ENCODE results near the gene FGD3. TPM values are rescaled to one million over a fixed set of nuclear protein-coding genes. Genes with fewer than 3 reads are reported as not detected.
"Not testable (repeated sequence)": the region's sequence is repeated elsewhere in the genome, so short reads cannot be mapped to it uniquely, and the experiment has no call there.

FGD3 gene
- total and polyA plus RNA-seq, 4 donors, result 5.8 to 17.2 (median 10.8) TPM

GRCh38 chr9:92986176-92987119 lies 39.1 kb downstream of the FGD3 start:
- no peak overlapping the region for H3K27ac ChIP-seq (ENCODE audit: low read depth, low read length)
- peak in 2 of 6 donors; percentile 23 to 55 for DNase-seq (ENCODE audit: low read depth in 4 of 6, low spot score in 6 of 6)
- WGBS (ENCODE audit: insufficient coverage), result 34% methylated on average over 4 of the region's 6 CpGs

GRCh38 chr9:92988215-92988768 lies 41.0 kb downstream of the FGD3 start:
- no peak overlapping the region for H3K27ac ChIP-seq (ENCODE audit: low read depth, low read length)
- H3K4me1 ChIP-seq (ENCODE audit: control insufficient read depth, insufficient read depth, low read length), result no peaks in the 10 kb centered on the region
- H3K27me3 ChIP-seq (ENCODE audit: control insufficient read depth, insufficient read depth, low read length), result no peaks in the 10 kb centered on the region
- DNase-seq (ENCODE audit: low read depth in 4 of 6, low spot score in 6 of 6), result no peak
- H3K4me3 ChIP-seq (ENCODE audit: low read depth, low read length), result no peak overlapping the region
- no peaks in the 10 kb centered on the region for H3K36me3 ChIP-seq (ENCODE audit: control insufficient read depth, insufficient read depth, low read length)
- H3K9me3 ChIP-seq (ENCODE audit: control insufficient read depth, insufficient read depth, low read length), result peaks cover 6% of the 10 kb centered on the region
- 100% methylated on average over 1 of the region's 1 CpG for WGBS (ENCODE audit: insufficient coverage)

More at GRCh38 chr9:92986176-92987119, 39.1 kb downstream of the FGD3 start:
- Histone ChIP-seq H3K4me3 (ENCODE audit: low read depth, low read length) (no peak overlapping the region), H3K36me3 (ENCODE audit: control insufficient read depth, insufficient read depth, low read length) (no peaks in the 10 kb centered on the region), H3K4me1 (ENCODE audit: control insufficient read depth, insufficient read depth, low read length) (no peaks in the 10 kb centered on the region), H3K27me3 (ENCODE audit: control insufficient read depth, insufficient read depth, low read length) (no peaks in the 10 kb centered on the region), H3K9me3 (ENCODE audit: control insufficient read depth, insufficient read depth, low read length) (peaks cover 6% of the 10 kb centered on the region)

GRCh38 chr9:92989561-92989960 lies 42.2 kb downstream of the FGD3 start:
- H3K36me3 ChIP-seq (ENCODE audit: control insufficient read depth, insufficient read depth, low read length), result no peaks in the 10 kb centered on the region
- H3K27ac ChIP-seq (ENCODE audit: low read depth, low read length), result no peak overlapping the region
- H3K4me1 ChIP-seq (ENCODE audit: control insufficient read depth, insufficient read depth, low read length), result no peaks in the 10 kb centered on the region
- H3K27me3 ChIP-seq (ENCODE audit: control insufficient read depth, insufficient read depth, low read length), result no peaks in the 10 kb centered on the region
- no peak for DNase-seq (ENCODE audit: low read depth in 4 of 6, low spot score in 6 of 6)
- no peaks in the 10 kb centered on the region for H3K9me3 ChIP-seq (ENCODE audit: control insufficient read depth, insufficient read depth, low read length)
- H3K4me3 ChIP-seq (ENCODE audit: low read depth, low read length), result no peak overlapping the region
- 36% methylated on average over 2 of the region's 3 CpGs for WGBS (ENCODE audit: insufficient coverage)

DNA sequence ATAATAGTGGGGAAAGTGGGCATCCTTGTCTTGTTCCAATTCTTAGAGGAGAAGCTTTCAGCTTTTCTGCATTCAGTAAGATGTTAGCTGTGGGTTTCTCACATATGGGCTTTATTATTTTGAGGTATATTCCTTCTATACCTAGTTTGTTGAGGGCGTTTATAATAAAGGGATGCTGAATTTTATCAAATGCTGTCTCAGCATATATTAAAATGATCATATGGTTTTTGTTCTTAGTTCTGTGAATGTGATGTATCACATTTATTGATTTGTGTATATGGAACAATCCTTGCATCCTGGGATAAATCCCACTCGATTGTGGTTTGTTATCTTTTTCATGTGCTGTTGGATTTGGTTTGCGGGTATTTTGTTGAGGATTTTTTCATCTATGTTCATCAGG lies 43.1 kb downstream of the FGD3 start:
- H3K4me1 ChIP-seq (ENCODE audit: control insufficient read depth, insufficient read depth, low read length), result no peaks in the 10 kb centered on the region
- H3K36me3 ChIP-seq (ENCODE audit: control insufficient read depth, insufficient read depth, low read length), result no peaks in the 10 kb centered on the region
- H3K4me3 ChIP-seq (ENCODE audit: low read depth, low read length), result no peak overlapping the region
- H3K9me3 ChIP-seq (ENCODE audit: control insufficient read depth, insufficient read depth, low read length), result no peaks in the 10 kb centered on the region
- no peak overlapping the region for H3K27ac ChIP-seq (ENCODE audit: low read depth, low read length)
- H3K27me3 ChIP-seq (ENCODE audit: control insufficient read depth, insufficient read depth, low read length), result no peaks in the 10 kb centered on the region
- DNase-seq (ENCODE audit: low read depth in 4 of 6, low spot score in 6 of 6), result no peak
- 100% methylated on average over 2 of the region's 3 CpGs for WGBS (ENCODE audit: insufficient coverage)

DNA sequence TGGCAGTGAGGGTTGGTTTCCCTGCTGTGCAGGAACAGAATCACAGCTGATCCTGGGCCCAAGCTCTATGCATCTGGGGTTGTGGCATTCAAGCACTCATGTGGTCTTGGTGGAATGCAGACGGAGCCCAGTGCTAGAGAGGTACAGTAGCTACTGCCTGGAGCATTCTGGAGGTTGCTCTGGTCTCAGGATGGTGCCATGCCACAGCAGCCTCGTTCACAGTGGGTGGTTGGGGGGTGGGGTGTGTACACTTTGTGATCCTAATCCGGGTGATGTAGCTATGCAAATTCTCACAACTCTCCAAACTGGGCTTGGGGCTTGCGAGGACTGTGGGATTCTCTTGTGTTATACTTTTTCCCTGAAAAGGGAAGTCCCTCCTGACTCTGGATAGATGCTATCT lies 45.2 kb downstream of the FGD3 start:
- WGBS (ENCODE audit: insufficient coverage), result 67% methylated on average over 1 of the region's 4 CpGs
- Histone ChIP-seq H3K4me3 (ENCODE audit: low read depth, low read length) (no peak overlapping the region), H3K9me3 (ENCODE audit: control insufficient read depth, insufficient read depth, low read length) (no peaks in the 10 kb centered on the region), H3K27me3 (ENCODE audit: control insufficient read depth, insufficient read depth, low read length) (no peaks in the 10 kb centered on the region), H3K36me3 (ENCODE audit: control insufficient read depth, insufficient read depth, low read length) (no peaks in the 10 kb centered on the region), H3K27ac (ENCODE audit: low read depth, low read length) (no peak overlapping the region), H3K4me1 (ENCODE audit: control insufficient read depth, insufficient read depth, low read length) (no peaks in the 10 kb centered on the region)
- no peak for DNase-seq (ENCODE audit: low read depth in 4 of 6, low spot score in 6 of 6)

GRCh38 chr9:92998871-92999270 lies 51.5 kb downstream of the FGD3 start:
- H3K9me3 ChIP-seq (ENCODE audit: control insufficient read depth, insufficient read depth, low read length); H3K4me3 ChIP-seq (ENCODE audit: low read depth, low read length); H3K27me3 ChIP-seq (ENCODE audit: control insufficient read depth, insufficient read depth, low read length); H3K27ac ChIP-seq (ENCODE audit: low read depth, low read length); H3K4me1 ChIP-seq (ENCODE audit: control insufficient read depth, insufficient read depth, low read length); DNase-seq (ENCODE audit: low read depth in 4 of 6, low spot score in 6 of 6); H3K36me3 ChIP-seq (ENCODE audit: control insufficient read depth, insufficient read depth, low read length): not testable (repeated sequence)
- 92% methylated on average over 9 of the region's 10 CpGs for WGBS (ENCODE audit: insufficient coverage)

GRCh38 chr9:93001031-93001430 lies 53.7 kb downstream of the FGD3 start:
- no peaks in the 10 kb centered on the region for H3K9me3 ChIP-seq (ENCODE audit: control insufficient read depth, insufficient read depth, low read length)
- WGBS (ENCODE audit: insufficient coverage), result no CpG with 5 or more reads among the region's 2 CpGs
- H3K27ac ChIP-seq (ENCODE audit: low read depth, low read length), result no peak overlapping the region
- H3K4me1 ChIP-seq (ENCODE audit: control insufficient read depth, insufficient read depth, low read length), result peaks cover 4% of the 10 kb centered on the region
- peaks cover 15% of the 10 kb centered on the region for H3K36me3 ChIP-seq (ENCODE audit: control insufficient read depth, insufficient read depth, low read length)
- no peaks in the 10 kb centered on the region for H3K27me3 ChIP-seq (ENCODE audit: control insufficient read depth, insufficient read depth, low read length)
- DNase-seq (ENCODE audit: low read depth in 4 of 6, low spot score in 6 of 6), result no peak
- H3K4me3 ChIP-seq (ENCODE audit: low read depth, low read length), result no peak overlapping the region

DNA sequence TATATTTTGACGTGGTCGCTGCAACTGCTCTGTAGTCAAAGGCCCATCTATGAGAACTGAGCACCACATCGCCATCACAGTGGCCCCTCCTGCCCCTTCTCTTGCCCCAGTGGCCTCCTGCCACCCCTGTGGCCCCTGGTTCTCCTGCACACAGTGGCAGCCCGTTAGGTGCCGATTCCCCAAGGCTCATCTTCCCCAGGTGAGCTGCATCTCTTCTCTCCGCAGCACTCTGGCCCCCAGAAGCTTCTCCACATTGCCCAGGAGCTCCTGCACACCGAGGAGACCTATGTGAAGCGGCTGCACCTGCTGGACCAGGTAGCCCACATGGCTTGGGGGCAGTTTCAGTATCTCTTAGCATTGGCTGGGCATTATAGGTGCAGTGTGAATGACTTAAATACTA lies 55.4 kb downstream of the FGD3 start:
- Histone ChIP-seq H3K36me3 (ENCODE audit: control insufficient read depth, insufficient read depth, low read length) (peaks cover 20% of the 10 kb centered on the region), H3K27me3 (ENCODE audit: control insufficient read depth, insufficient read depth, low read length) (no peaks in the 10 kb centered on the region), H3K9me3 (ENCODE audit: control insufficient read depth, insufficient read depth, low read length) (no peaks in the 10 kb centered on the region), H3K4me3 (ENCODE audit: low read depth, low read length) (no peak overlapping the region), H3K4me1 (ENCODE audit: control insufficient read depth, insufficient read depth, low read length) (peaks cover 4% of the 10 kb centered on the region), H3K27ac (ENCODE audit: low read depth, low read length) (no peak overlapping the region)
- no peak for DNase-seq (ENCODE audit: low read depth in 4 of 6, low spot score in 6 of 6)
- WGBS (ENCODE audit: insufficient coverage), result 99% methylated on average over 6 of the region's 8 CpGs

DNA sequence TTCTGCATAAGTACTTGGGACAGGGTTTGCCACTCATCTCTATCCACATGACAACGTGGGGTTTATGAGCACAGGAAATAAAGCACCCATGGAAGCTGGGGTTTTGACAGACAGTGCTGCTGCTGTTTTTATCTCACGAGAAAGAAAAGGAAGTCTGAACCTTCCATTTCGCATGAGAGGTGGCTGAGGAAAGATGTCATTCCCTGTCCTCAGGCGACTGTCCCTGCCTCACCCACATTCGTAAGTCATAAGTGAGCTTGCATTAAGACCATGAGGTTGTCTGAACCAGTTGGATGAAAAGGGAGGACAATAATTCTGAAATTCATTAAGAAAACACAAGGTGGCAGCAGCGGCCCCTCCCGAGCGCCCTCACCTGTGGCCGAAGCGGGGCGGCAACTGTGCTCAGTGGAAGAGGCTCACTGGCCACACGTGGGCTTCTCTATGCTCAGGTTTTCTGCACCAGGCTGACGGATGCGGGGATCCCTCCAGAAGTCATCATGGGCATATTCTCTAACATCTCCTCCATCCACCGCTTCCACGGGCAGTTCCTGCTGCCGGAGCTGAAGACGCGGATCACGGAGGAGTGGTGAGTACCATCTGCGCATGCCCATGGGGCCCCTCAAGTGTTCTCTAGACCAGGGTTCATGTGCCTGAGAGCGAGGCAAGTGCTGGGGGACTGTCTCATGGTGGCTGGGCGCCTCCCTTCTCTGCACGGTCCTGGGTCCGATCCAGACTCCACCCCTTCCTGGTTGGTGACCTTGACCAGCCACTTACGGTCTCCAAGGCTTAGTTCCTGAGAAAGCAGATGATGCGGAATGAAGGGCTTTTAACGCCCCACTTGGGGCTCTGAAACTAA lies 56.5 kb downstream of the FGD3 start:
- H3K27ac ChIP-seq (ENCODE audit: low read depth, low read length), result no peak overlapping the region
- no peaks in the 10 kb centered on the region for H3K27me3 ChIP-seq (ENCODE audit: control insufficient read depth, insufficient read depth, low read length)
- H3K9me3 ChIP-seq (ENCODE audit: control insufficient read depth, insufficient read depth, low read length), result no peaks in the 10 kb centered on the region
- peaks cover 4% of the 10 kb centered on the region for H3K4me1 ChIP-seq (ENCODE audit: control insufficient read depth, insufficient read depth, low read length)
- H3K4me3 ChIP-seq (ENCODE audit: low read depth, low read length), result no peak overlapping the region
- peaks cover 21% of the 10 kb centered on the region for H3K36me3 ChIP-seq (ENCODE audit: control insufficient read depth, insufficient read depth, low read length)
- 59% methylated on average over 24 of the region's 28 CpGs for WGBS (ENCODE audit: insufficient coverage)
- peak in 2 of 6 donors; percentile 27 to 59 for DNase-seq (ENCODE audit: low read depth in 4 of 6, low spot score in 6 of 6)

Data from spinal cord (tissue), 10 donors.